GM18907 (cell line): ENCODE data around the gene F11R.
"Not testable (repeated sequence)": the region's sequence is repeated elsewhere in the genome, so short reads cannot be mapped to it uniquely, and the experiment has no call there.

Source experiments
- ATAC-seq: cut with Tn5 transposase; IDR thresholded peaks from one replicate; pipeline ENCODE4 v1.9.1; 2021; ENCODE audit warnings: mild to moderate bottlenecking, moderate library complexity; ENCODE audit not compliant: unreplicated experiment

Gene F11R

DNA sequence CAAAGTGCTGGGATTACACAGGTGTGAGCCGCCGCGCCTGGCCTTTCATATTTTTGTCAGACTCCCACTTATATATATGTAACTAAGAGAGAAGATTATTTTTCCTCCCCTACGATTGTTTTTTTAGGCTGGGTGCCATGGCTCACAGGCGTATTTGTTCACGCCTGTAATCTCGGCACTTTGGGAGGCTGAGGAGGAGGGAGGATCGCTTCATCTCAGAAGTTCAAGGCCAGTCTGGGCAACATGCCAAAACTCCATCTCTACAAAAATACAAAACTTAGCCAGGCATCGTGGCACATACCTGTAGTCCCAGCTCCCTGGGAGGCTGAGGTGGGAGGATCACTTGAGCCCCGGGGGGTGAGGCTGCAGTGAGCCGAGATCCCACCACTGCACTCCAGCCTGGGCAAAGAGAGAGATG, 42.4 kb downstream of the F11R start:
- ATAC-seq, result no peak

DNA sequence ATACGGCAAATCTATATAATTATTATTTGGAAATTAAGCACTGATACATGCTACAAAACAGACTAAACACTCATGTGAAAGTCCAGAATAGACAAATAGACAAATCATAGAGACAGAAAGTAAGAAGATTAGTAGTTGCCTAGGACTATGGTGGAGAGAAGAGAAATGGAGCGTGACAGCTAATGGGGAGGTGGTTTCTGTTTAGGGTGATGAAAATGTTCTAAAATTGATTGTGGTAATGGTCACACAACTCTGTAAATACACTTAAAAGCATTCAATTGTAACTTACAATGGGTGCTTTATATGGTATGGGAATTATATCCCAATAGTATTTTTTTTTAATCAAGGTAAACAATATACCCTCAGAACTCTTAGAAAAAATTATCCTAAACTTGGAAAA, 45.9 kb downstream of the F11R start:
- ATAC-seq, result peak; percentile 48

DNA sequence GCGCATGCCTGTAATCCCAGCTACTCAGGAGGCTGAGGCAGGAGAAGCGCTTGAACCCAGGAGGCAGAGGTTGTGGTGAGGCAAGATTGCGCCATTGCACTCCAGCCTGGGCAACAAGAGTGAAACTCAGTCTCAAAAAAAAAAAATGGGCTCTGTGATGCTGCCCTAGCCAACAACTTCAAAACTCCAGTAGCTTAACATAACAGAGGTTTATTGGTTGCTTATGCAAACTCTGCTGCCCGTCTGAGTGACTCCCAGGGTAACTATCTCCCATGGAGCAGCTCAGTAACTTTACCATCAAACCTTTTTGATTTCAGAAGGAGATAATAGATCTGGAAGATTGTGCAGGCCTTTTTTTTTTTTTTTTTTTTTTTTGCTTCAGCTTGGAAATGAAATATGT, 47.5 kb downstream of the F11R start:
- ATAC-seq, result no peak

DNA sequence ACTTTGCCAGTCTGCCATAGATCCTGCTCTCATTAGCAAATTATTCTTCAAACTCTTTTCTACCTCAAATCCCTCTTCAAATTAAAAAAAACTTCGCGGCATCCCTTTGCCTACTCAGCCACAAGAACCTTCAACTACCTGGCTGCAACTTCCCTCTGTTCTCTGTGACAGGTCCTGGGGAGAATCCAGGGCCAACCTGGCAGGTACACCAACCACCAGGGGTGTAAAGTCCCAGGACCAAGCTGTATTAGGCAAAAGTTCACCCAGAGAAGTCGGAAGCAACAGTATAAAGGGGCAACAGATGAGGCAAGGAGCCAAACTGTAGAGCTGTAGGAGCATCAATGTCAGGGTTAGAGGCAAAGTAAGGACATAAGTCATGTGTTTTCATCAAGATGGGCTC, 48.0 kb downstream of the F11R start:
- ATAC-seq, result no peak

DNA sequence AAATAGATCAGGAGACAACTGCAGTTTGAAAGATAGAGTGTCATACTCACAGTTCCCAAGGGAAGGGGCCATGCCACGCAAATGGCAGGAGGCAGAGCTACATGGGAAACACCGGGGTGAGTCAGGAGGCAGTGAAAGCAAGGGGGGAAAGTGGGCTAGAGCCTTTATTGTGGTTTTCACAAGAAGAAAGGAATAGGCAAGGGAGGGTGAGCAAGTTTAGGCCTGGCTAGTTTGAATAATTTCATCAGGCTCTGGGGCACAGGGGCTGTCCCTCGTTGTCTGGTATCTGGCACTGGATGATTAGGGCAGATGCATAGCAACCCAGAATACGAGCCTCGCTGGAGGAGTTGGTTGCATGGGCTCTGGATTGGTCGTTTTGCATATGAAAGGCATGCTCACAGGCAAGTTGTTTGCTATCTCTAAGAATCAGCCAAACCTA, 49.3 kb downstream of the F11R start:
- no peak for ATAC-seq

DNA sequence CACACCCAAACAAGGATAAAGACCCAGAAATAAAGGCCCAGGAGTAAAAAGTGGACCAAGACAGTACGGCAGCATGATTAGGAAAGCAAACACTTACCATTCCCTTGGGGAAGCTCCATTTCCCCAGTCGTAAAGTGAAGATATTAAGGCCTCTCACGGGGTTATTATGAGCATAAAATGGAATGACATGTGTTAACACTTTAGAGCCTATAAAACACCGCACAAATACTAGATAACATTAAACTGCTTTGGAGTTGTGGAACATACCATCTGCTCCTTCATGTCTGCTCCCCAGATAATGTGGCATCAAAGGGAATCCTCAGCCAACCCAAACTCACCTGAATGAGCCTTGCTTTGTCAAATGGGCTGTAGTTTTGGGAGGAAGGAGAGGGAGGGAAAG, 57.4 kb downstream of the F11R start:
- ATAC-seq, result no peak

DNA sequence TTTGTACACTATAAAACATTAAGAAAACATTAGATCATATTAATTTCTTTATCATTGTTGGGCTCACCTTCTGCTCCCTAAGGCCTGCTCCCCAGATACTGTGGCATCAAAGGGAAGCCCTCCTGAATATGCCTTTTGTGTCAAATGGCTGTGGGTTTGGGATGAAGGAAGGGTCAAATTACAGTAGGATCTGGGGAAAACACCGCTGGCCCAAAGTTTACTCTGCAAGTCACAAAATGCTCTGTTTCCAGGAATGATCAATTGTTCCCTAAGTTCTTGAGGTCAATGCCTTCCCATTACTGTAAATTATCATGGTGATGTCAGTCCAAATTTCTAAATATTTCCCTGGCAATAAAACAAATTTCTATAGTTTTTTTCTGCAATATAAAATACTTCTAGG, 59.5 kb downstream of the F11R start:
- no peak for ATAC-seq

DNA sequence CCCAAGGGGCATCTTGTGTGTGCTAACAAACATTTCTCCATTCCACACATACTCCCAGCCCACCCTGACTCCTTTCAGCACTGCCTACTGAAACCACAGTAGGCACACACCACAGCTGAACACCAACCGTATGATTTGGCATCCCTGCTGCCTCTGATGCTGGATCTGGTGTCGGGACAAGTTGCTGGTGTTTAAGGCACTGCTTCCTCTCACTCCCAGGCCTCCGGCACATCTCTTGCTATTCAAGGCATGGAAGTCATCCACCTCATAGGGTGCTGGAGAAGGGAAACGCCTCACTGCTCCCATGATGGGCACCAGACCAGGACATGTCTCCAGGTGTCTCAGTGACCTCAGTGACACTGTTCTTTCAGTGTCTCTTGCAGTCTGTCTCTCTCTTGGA, 64.0 kb downstream of the F11R start:
- ATAC-seq, result no peak

DNA sequence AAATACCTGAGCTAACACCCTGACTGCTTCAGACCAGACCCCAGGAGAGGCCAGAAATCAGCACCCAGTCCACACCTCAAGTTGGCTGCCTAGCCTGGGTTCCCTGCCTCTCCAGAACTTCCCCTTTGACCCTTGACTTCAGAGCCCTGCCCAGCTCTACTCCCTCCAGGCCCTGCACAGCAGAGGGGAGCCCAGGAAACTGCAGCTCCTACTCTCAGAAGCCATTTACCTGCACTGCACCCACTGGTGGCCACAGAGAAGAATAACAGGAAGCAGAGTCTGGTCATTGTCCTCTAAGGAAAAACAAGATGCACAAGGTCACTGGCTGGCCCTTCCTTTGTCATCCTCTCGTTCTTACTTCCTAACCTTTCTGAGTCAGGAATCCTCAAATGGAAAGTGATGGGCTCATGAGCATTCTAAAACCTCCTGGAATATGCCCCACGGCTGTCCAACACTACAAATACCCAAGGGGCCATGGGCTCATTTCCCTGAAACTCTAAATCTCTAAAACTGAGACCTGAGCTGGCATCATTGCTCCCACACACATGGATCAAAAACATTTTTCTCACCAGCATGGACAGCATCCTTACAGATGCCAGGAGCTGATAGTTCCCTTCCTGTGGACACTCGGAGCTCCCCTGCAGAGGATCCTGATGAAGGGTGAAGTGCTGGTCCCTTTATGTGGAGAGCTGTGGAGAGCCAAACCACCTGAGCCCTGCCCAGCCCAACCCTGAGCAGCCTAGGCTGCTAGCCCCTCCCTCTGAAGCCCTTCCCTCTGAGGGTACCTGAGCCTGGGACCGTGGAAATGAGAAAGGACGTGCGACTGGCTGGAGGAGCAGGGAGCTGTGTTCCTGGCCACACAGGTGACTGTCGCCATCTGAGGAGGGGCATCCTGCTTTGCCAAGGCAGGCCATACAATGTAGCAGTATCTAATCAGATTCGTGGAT, 66.5 kb downstream of the F11R start, which contains the start of gene ITLN2:
TSS of gene ITLN2 (minus strand) at position 652 of the 947 bp plus-strand sequence. CDS start at position 584, 68 bp downstream.
- peak; percentile 73 for ATAC-seq

DNA sequence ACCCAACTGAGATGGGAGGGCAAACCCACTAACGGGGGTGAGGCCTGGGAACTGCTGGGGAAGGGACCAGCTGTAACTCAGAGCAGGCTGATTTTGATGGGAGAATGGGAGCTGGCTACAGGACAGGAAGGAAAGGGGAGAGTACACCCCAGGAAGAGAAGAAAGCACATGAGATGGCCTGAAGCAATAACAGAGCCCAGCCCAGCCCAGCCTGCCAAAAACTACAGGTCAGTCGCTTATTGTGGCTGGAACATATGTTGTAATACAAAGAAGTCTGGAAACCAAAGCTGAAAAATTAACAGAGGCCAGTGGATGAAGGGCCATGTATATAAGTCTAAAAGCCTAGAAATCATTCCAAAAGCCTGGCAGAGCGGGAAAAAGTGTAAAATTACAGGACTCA, 67.9 kb downstream of the F11R start:
- no peak for ATAC-seq

DNA sequence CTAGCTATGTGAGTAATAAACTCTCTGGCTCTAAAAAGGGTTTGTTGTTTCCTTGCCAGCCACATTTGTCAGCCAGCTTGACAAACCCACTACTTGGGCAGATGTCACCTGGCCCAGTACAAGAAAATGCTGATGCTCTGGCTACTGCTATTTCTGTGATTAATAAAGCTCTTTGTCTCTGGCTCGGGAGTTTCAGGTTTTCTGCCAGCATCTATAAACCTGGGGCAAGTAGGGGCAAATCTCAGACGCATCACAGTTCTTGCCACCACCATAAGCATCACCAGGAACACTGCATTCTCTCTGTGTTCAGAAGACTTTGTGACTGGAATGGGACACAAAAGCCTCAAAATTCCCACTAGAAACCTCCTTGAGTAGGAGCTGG, 68.8 kb downstream of the F11R start:
- no peak for ATAC-seq

DNA sequence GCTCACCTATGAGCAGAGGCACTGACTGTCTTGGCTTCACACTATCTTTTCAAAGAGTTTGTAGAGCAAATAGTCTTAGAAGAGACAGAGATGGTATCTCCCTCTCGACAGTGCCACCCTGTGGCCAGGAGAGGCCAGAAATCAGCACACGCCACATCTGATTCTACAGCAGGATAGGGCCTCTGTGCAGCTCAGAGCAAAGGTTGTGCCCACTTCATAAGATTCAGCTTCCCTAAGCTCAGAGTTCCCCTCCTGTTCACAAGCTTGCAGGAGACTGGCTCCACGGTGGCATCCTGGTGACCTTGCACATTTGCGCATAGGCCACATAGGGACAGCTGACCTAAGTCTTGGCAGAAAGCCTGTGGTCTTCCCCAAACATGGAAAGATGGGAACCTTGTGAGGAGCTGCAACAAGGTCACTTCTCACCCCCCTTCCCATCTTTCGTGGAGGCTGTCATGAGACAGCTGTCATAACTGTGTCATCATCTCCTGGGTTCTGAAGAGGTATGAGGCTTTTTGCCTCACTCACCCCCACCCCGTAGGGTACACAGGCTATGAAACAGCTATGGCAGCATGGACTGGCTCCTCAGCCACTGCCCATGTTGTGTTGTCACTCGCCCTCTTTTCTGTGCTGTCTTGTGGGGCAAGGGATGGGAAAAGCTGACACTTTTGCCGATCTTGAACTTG, 69.4 kb downstream of the F11R start:
- peak; percentile 67 for ATAC-seq

DNA sequence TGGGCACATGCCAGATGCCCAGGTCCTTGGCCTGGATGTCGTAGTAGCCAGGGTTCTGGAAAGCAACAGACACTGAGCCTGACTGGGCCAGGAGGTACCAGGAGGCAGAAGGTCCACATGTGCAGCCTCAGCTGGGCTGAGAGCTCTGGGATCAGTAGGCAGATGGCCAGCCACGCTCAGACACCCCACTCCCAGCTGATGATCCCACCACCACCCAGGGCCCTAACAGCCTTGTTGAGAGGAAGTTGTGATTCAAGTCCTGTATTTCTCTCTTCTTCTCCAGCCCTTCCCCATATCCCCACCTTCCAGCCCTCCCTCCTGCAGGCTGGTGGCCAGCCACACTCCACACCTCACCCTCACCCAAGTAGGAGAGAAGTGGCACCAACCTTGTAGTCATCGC, 70.3 kb downstream of the F11R start:
- no peak for ATAC-seq

DNA sequence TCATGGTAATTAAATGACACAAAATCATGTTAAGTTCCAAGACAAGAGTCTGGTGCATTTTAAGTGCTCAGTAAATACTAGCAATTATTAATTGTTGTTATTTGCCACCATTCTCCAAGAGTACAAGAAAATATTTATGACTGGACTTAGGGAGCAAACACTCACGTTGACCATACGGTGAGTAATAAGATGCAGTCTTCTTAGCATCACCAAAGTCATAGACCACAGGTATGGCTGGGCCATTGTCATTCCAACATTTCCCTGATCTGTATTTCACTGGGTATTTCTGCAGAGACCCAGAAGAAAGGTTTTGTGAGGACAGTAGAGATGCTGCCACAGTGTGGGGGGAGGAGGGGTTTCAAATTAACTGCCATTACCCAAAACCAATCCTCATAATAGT, 71.1 kb downstream of the F11R start:
- ATAC-seq, result no peak

DNA sequence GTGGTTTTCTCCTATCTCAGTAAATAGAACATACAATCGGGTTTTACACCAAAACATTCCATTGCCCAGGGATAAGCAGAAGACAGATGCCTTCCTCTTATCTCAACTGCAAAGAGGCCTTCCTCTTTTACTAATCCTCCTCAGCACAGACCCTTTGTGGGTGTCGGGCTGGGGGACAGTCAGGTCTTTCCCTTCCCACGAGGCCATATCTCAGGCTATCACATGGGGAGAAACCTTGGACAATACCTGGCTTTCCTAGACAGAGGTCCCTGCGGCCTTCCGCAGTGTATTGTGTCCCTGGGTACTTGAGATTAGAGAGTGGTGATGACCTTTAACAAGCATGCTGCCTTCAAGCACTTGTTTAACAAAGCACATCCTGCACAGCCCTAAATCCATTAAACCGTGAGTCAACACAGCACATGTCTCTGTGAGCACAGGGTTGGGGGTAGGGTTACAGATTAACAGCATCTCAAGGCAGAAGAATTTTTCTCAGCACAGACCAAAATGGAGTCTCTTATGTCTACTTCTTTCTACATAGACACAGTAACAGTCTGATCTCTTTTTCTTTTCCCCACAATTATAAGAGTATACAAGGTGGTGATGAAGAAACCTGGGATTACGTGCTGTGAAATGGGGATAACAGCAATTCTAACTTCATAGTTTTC, 71.6 kb downstream of the F11R start:
- ATAC-seq, result not testable (repeated sequence)

DNA sequence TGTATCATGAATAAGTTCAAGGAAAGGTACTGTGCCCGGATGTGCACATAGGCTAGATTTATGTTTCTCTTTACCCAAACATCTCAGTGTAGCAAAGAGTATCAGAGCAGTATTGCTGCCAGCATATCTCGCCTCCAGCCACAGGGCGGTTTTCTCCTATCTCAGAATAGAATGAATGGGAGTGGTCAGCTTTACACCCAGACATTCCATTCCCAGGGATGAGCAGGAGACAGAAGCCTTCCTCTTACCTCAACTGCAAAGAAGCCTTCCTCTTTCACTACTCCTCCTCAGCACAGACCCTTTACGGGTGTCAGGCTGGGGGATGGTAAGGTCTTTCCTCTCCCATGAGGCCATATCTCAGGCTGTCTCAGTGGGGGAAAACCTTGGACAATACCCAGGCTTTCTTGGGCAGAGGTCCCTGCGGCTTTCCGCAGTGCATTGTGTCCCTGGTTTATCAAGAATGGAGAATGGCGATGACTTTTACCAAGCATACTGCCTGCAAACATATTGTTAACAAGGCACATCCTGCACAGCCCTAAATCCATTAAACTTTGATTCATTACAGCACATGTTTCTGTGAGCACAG, 73.7 kb downstream of the F11R start:
- not testable (repeated sequence) for ATAC-seq

DNA sequence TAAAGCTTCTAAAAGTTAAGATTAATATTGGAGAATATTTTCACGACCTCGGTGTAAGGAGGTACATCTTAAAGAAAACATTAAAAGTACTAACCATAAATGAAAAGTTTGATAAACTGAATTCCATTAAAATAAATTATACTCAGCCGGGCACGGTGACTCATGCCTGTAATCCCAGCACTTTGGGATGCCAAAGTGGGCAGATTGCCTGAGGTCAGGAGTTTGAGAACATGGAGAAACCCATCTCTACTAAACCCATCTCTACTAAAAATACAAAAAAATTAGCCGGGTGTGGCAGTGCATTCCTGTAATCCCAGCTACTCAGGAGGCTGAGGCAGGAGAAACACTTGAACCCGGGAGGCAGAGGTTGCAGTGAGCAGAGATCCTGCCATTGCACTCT, 75.1 kb downstream of the F11R start:
- ATAC-seq, result not testable (repeated sequence)
